AG08395 (cell line): ENCODE measurements around the gene EFCAB6.

ENCODE experiments used
- DNase-seq: peaks from one replicate; pipeline ENCODE4 v3.0.0; 2012; ENCODE audit warnings: mixed read lengths, low spot score

Gene EFCAB6, protein sequence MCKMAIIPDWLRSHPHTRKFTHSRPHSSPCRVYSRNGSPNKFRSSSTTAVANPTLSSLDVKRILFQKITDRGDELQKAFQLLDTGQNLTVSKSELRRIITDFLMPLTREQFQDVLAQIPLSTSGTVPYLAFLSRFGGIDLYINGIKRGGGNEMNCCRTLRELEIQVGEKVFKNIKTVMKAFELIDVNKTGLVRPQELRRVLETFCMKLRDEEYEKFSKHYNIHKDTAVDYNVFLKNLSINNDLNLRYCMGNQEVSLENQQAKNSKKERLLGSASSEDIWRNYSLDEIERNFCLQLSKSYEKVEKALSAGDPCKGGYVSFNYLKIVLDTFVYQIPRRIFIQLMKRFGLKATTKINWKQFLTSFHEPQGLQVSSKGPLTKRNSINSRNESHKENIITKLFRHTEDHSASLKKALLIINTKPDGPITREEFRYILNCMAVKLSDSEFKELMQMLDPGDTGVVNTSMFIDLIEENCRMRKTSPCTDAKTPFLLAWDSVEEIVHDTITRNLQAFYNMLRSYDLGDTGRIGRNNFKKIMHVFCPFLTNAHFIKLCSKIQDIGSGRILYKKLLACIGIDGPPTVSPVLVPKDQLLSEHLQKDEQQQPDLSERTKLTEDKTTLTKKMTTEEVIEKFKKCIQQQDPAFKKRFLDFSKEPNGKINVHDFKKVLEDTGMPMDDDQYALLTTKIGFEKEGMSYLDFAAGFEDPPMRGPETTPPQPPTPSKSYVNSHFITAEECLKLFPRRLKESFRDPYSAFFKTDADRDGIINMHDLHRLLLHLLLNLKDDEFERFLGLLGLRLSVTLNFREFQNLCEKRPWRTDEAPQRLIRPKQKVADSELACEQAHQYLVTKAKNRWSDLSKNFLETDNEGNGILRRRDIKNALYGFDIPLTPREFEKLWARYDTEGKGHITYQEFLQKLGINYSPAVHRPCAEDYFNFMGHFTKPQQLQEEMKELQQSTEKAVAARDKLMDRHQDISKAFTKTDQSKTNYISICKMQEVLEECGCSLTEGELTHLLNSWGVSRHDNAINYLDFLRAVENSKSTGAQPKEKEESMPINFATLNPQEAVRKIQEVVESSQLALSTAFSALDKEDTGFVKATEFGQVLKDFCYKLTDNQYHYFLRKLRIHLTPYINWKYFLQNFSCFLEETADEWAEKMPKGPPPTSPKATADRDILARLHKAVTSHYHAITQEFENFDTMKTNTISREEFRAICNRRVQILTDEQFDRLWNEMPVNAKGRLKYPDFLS (N-terminal part only)

DNA sequence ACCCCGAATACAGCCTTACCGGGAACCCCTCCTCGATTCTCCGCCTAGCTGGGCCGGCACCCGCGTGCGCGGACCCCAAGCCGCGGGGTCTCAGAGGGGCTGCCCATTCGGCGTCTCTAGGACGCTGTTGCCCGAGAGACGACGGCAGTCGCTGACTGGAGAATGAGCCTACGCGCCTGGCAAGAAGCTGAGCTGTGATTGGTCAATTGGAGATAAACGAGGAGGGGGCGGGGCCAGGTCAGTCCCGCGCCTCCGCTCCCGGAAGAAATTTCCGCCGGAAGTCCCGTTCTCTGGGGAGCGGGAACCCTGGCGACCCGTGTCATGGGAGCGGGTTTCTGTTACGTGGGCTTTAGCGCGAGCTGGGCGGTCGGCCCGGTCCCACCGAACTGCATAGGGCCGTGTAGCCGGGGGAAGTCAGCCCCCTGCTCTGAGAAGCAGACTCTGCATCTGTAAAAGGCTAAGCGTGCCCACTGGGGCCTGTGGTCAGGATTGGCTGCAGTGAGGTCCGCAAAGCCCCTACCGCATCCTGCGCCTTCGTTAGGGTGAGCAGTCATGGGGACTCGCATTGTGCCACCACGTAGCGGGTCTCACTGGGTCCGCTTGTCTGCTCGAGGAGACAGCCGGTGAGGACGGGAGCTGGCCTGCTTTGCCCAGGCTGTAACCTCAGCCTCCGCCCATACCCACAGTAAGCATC, at the start of gene EFCAB6:
Gene EFCAB6, minus strand, starts transcription at position 157 of the 694 bp plus-strand sequence. CDS start 29,987 bp downstream, outside the sequence.
- peak; percentile 98 for DNase-seq

DNA sequence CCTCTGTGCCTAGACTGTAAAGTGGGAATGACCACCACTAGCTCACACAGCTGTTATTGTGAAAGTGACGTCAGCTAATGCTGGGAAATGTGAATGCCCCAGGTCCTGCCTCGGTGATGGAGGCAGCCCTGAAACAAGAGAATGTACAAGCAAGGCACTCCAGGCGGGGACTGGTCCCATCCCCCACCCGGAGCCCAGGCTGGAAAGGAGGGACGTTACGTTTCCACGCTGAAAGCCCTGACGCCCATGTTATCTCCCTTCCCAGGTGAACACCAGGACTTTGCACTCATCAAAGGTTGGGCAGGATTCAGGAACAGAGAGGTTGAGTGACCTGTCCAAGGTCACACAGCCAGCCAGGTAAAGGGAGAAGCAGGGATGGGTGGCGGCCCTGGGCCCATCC, 49.4 kb upstream of the EFCAB6 start:
- DNase-seq = no peak

DNA sequence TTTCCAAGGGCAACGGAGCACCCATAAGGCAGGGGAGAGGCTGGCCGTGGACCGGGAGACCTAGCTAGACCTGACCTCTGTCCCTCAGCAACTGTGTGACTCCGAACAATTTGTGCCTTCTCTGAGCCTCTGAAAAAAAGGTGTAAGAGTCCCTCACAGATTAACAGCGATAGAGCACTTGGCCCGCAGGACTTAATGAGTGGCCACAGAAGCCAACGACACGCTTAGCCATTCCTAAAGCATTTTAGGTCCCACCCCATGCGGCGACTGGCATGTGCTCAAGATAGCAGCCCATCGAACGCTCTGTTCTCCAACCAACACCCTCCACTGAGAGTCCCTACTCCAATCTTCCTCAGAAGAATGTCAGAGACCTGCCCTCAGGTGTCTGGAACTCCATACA, 48.7 kb upstream of the EFCAB6 start:
- DNase-seq = no peak

DNA sequence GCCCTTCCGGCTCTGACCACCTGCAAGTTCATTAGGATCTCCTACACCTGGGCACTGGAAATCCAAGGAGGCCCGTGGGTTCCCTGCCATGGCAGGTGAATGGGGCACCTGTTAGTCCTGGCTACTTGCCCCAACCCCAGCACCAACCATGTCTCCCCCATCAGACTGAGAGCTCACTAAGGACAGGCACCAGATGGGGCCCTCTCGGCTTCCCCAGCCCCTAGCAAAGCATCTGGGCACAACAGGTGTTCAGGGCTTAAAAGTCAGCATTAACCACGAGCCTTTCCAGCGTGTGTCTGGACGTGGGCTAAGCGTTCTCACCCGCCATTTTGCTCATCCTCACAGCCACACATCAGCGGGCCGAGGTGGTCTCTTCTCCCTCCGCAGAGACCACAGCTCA, 48.0 kb upstream of the EFCAB6 start:
- DNase-seq = no peak

DNA sequence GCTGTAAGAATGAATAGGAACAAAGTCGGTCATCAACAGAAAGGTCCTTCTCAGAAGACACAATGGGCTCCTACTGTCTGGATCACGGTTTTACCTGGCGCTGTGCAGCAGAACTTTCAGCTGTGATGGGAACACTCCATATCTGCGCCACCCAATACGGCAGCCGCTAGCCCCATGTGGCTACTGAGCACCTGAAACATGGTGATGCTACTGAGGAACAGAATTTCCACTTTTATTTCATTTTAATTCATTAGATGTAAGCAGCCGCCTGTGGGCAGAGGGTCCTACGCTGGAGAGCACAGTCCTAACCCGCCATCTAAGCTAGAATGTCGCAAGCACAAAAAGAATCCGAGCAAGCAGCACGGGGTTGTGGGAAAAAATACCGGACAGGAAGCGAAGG, 47.5 kb upstream of the EFCAB6 start:
- no peak for DNase-seq

DNA sequence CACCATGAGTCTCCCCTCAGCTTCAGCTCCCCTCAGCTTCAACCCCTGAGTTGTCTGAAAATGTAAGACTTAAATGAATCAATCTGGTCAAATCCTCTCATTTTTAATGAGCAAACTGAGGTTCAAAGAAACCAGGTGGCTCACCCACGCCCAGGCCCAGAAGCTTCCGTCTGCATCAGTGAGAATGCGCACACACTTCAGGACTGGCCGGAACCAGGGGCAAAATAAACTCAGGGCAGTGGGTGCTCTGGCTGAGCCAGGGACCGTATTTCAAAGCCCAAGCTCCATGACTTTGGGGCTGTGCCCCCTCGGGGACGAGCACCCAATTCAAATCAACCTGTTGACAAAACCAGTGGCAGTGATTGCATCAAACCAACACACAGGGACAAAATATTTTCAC, 47.1 kb upstream of the EFCAB6 start:
- DNase-seq = no peak

DNA sequence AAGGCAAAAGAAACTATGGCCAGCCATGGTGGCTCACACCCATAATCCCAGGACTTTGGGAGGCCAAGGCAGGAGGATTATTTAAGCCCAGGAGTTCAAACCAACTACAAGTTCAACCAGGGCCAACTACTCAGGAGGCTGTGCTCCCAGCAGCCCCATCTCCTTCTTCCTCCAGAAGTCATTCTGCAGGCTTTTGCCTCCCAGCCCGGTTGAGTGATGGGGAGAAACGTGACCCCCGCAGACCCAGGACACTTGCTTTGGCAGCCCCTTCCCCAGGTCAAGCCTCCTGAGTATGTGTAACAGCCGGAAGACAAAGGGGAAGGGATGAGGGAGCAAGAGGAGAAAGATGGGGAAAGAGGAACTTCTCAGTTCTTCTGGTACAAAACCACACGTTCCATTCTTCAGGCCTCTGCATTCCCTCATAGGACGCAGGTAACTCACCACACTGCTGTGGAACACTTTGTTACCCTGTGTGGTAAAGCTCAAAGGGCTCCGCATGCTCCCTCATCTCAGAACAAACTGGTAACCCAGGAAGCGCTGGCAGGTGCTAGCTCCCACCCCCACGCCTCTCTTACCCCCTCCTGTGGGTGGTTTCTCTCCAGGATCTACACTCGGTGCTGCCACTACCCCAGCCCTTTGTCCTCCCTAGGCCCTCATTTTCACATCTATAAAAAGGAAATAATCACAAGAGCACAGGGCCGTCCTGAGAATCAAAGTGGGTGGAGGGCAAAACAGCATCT, 46.2 kb upstream of the EFCAB6 start:
- no peak for DNase-seq

DNA sequence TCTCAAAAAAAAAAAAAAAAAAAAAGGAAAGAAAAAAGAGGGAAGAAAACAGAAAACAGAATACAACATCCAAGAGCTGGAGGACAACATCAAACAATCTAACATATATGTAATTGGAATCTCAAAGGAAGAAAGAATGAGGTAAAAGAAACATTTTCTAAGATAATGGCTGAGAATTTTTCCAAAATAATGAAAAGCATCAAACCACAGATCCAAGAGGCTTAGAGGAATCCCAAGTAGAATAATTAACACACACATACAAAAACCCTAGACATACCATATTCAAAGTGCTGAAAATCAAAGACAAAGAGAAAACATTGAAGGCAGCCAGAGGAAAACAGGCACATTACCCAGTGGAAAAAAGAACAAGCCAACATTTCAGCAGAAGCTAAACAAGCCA, 45.3 kb upstream of the EFCAB6 start:
- DNase-seq = no peak

DNA sequence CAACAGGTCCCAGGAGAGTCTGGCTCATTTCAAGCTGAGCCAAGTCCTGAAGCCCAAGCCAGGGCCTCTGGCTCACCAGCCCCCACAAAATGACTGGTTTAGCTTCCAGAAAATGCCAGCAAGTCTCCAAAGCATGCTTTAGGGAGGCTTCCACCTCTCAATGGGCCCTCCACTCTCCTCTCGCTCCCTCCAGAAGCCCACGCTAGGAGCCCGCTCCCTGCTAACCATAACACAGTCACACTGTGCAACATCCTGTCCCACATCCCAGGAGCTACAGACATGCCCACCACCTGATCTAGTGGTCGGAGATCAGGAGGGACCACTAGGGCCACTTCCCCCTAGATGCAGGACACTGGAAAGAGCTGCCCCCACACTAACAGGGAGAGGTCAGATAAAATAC, 43.3 kb upstream of the EFCAB6 start:
- DNase-seq = no peak

DNA sequence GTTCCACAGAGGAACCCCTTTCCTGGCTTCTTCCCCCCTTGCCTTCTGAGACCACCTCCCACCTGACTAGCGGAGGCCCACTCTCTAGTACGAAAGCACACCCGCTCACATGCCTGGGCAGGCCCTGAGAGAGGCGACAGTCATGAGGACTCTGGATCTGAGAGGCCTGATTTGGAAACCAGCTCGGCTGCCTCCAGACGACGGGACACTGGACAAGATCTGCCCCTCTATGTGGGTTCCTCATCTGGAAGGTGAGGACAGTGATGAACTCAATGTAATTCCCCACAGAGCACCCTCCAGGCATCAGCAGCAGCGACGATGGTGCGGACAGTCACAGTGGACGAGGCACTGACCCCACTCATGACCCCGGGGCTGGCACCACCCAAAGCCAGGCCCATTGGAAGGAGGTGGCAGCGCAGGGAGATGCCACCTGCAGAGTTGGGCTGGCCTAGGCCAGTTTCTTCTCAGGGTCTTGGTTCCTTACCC, 42.7 kb upstream of the EFCAB6 start:
- no peak for DNase-seq

DNA sequence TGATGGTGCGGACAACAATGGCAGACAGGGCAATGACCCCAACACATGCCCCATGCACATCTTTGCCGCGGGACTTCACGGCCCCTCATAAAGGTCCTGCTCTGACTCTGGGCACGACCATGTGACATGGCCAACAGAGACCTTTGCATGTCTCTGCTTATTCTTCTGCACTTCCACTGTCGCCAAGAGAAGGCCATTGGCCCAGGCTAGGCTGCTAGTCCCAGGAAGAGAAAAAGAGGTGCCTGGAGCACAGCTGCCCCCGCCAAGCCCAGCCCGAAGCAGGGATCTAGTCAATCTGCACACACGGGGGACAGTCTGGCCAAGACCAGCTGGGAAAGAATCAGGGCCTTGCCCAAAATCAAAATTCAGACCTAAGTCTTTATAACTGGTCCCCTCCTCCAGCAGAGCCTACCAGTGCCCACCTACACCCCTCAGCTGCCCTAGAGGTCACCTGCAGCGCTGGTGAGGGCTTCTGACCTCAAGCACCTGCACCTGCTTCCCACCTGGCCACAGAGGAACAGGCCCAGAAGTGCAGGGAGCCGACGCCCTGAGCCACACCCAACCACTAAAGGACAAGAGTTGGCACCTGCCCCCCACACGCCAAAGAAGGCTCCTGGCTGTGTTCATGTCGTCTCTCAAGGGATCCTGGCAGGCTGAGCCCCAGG, 42.1 kb upstream of the EFCAB6 start:
- DNase-seq = no peak

DNA sequence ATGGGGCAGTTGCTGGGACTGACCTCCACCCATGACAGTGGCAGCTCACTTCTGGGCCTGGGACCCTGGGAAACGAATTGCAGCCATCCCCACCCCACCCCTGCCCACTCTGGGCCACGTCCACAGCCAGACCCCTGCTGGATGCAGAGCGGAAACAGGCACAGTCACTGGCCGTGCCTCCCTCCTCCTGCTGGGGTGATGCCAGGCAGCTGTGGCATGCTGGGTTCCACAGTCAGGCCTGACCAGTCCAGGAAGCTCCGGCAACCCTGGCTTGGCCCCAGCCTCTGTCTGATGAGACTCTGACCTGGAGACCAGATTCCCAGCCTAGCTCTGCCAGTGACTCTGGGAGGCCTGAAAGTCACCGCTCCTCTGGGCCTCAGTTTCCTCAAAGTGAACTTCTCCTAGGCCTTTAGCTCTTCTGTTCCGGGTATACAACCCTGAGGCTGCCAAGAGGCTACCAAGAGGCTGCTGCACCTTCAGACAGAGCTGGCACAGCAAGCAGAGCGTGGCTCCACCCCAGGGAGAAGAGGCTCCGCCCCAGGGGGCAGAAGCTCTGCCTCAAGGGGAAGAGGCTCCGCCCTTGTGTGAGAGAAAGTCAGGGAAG, 41.3 kb upstream of the EFCAB6 start:
- DNase-seq = no peak

DNA sequence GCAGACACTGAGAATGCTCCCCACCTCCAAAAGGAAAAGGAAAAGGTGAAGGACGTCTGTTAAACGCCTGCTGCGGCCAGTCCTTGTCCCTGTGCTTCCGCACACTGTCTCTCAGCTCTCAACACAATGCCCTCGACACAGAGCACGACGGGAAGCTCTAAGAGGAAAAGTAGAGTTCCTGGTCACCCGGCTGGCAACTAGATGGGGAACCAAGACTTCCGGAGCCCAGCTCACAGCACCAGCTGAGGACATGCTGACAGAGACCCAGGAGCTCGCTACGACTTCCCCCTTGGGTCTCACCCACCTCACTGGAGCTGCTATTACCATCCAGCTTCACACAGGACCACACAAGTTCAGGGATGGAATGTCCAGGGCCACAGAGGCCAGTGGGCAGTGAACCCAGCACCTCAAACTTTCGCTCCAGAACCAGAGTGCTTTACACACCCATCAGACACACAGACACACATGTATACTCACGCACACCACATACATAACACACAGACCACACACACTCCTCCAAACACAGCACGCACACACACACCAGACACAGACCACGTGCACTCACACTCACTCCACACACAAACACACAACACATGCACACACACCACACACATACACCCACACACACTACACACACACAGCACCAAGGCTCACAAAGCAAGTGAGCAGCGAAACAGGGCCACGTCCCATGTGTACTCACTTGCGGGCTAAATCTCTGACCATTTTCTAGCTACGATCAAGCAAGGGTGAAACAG, 40.6 kb upstream of the EFCAB6 start:
- DNase-seq = no peak

DNA sequence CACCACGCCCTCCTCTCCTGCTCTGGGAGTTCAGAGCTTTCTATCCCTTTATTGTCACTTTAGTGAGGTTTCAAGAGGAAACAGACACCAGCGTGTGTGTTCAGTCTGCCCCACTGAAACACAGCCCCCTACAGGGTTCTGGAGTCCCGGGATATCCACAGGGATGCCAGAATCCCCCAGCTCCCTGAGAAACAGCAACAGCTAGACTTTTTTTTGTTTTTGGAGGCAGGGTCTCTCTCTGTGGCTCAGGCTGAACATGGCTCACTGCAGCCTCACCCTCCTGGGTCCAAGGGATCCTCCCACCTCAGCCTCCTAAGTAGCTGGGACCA, 39.8 kb upstream of the EFCAB6 start:
- no peak for DNase-seq

DNA sequence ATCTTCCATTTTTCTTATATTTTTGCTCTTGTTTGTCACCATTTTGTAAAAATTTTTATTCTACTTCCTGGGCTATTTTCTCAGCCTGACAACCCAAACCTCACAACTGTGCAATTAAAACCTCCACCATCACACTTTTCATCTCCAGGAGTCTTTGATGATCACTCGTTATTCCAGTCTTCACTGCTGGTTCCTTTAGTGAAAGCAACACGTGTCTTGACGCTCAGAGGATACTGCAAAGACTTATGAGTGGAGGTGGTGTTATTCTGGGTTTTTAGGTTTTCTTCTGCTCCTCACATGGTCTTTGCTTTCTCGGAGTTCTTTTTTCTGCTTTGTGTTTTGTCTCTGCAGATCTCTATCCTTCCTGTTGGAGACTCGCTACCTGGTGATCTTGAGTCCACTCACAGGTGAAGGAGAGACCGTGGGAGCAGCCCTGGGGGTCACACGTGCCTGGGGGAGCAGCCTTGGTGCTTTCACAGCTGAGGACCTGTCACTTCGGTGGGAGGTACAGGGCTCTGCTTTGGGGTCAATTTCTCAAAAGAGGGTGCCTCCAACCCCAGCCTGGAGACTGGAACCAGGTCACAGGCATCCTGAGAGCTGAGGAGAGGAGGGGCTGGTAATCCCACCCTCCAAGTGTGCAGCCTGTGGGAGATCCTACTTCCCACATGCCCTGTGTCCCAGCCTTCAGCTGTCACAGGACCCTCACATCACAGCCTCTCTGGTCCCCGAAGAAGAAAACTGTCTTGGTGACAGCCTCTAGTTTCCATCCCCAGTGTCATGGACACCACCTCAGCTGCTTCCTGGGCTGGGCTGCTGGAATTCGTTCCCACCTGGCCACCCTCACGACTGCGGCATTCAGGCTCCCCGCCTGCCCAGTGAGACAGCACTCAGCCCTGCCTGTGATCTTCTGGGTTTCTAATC, 39.2 kb upstream of the EFCAB6 start:
- DNase-seq = no peak

DNA sequence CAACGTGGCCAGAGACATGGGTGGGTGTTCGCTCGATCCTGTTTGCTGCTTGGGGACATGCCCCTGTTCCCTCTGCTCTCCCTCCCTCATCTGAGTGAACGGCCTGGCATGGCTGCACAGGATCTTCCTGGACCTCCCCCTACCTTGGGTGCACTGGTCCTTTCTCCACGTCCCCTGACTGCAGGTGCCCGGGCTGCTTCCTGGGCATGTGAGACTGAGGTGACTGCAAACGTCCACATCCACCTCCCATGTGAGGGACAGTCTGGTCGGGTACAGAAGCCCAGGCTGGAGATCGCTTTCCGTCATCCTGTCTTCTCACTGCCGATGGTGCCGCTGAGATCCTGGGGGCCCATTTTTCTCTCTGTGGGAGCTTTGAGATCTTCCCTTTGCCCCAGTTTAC, 38.4 kb upstream of the EFCAB6 start:
- no peak for DNase-seq

DNA sequence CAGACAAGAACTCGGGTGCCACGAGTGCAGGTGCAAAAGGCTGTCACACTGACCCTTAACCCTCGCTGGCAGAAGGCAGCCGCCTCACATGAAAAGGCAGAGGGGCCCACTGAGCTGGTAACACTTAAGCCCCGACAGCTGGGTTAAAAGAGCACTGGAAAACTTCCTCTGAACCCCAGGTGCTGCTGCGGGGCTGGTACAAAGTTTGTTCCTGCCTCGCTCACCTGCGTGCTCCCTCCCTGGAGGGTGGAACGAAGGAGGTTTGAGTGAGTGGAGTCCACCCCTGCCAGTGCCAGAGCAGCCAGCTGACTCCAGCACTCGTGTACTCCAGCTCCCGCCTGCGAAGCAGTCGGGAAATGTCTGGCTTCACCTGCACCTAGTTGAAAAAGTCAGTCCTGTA, 37.6 kb upstream of the EFCAB6 start:
- no peak for DNase-seq
